Muscle of arm (tissue), 12 donors: ENCODE measurements around the gene ACYP2. TPM values are rescaled to one million over a fixed set of nuclear protein-coding genes. Genes with fewer than 3 reads are reported as not detected.

Experiments
- DNase-seq: peaks from one replicate; pipeline ENCODE4 v3.0.0-alpha.2; 2013
- polyA plus RNA-seq, 12 donors: library from polyadenylated mRNA; unstranded; fragments of 120-200 nt; gene quantifications; one replicate each; pipeline ENCODE4 v1.2.1, GENCODE V29; 2013; ENCODE audit not compliant: insufficient read length in 12 of 12

Gene ACYP2
- polyA plus RNA-seq, 12 donors, result 15.1 to 39.4 (median 29.1) TPM; not detected in 1

DNA sequence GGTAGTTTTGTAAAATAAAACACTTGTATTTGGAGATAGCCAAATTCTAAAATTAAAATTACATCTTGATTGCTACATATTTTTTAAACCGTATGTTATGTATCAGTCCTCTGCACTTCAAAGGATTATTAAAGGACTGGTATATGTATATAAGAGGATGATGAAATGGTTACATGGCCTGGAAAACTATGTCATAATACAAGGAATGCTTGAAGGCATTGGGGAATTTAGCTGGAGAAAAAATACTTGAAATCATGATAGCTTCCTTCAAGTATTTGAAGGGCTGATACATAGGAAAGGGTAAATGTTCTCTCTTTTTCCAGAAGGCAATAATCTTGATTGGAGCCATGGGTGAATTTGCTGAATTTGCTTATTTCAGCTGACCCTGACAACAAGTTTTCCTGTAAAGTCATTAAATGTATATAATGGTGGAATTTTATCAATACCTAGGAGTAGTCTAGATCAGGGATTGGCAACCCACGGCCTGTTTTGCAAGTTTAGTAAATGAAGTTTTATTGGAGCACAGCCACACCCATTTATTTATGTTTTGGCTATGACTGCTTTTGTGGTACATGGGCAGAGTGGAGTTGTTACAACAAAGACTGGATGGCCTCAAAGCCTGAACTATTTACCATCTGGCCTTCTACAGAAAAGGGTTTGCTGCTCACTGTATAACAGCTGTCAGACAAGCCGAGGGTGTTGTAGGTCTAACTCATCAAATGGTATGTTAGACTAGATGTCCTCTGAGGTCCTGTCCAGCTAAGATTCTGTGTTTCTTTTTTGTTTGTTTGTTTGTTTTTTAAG is 34.4 kb downstream of the ACYP2 start:
- peak; percentile 25 for DNase-seq

GRCh38 chr2:54158311-54158710 is 42.9 kb downstream of the ACYP2 start:
- no peak for DNase-seq

- peak; percentile 39 for DNase-seq
These were observed 46.4 kb downstream of the ACYP2 start for GRCh38 chr2:54161660-54162424.

GRCh38 chr2:54164106-54164505 is 48.7 kb downstream of the ACYP2 start:
- DNase-seq, result no peak

DNA sequence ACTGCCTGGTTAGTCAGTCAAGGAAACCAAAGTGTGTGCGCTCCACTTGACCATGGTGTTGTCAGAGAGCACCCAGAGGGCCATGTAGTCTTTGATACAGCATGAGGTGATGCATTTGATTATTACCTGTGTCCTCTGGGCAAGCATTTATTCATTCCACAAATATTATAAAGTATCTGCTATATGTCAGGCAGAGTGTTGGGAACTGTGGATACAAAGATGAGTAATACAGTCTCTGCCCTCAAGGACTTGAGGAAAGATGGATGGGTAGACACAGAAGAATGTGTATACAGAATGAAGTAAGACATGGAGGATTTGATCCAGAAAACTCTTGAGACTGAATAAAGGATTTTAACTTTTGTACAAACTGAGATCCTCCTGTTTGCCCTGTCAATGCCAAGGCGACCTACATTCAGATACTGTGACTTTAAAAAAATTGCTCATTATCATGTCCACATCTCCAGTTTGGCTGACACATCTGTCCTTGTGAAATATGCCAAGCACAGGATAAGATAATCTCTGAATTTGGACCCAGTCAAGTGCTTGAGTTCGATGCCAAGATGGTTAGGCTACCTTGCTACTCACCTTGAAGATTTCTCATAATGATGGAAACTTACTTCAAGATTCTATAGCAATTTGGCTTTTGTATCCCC is 50.8 kb downstream of the ACYP2 start:
- DNase-seq, result no peak

GRCh38 chr2:54176577-54176976 is 61.2 kb downstream of the ACYP2 start:
- peak; percentile 61 for DNase-seq

- DNase-seq, result no peak
These were observed 67.9 kb downstream of the ACYP2 start for GRCh38 chr2:54183281-54183680.

GRCh38 chr2:54183972-54184371 is 68.6 kb downstream of the ACYP2 start:
- no peak for DNase-seq

GRCh38 chr2:54185105-54185504 is 69.7 kb downstream of the ACYP2 start:
- no peak for DNase-seq

DNA sequence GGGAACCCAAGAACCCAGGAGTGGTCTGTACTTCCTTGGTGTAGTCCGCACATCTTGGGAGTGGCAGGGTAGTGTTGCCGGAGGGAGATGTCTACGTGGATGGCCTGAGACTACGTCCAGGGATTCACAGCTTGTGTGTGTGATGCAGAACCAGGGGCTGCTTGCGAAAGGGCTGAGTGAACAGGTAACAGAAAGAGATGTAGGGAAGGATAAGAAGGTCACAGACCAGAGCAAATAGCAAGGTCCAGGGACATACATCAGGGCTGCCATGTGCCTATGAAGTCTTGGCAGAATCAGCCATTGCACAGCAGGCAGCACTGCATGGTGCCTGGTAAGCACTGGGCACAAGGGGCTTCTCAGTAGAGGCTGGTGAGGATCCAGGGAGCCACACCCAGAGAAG is 71.9 kb downstream of the ACYP2 start:
- DNase-seq, result no peak

- DNase-seq, result no peak
These were observed 74.1 kb downstream of the ACYP2 start for GRCh38 chr2:54189539-54189938.

DNA sequence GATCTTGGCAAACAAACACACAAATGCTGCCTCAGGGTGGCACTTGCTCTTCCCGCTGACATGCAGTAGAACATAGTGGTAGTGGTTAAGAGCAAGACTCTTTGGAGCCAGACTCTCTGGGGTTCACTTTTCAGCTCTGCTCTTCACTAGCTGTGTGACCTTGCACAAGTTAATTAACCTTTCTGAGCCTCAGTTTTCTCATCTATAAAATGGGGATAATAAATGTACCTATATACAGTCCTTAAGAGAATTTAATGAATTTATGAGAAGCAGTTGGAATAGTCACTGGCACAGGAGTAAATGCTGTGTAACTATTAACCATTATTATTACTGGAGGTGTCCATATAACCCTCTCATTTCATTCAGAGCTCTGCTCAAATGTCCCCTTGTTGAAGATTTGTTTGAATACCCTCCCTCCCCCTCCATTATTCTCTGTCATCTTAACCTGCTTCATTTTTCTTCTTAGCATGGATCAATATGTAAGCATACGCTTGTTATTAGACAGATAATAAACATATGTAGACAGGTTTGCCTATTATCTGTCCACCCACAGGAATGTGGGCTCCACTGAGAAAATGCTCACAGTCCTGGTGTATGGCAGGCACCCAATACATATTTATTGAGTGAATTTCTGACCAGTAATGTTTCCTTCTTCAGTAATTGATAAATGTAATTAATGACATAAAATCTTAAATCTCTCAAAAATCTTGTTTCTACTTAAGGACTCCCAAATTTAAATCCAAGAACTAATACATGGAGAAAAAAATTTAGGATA is 76.1 kb downstream of the ACYP2 start:
- no peak for DNase-seq

GRCh38 chr2:54194761-54195750 is 79.6 kb downstream of the ACYP2 start:
- DNase-seq, result no peak

DNA sequence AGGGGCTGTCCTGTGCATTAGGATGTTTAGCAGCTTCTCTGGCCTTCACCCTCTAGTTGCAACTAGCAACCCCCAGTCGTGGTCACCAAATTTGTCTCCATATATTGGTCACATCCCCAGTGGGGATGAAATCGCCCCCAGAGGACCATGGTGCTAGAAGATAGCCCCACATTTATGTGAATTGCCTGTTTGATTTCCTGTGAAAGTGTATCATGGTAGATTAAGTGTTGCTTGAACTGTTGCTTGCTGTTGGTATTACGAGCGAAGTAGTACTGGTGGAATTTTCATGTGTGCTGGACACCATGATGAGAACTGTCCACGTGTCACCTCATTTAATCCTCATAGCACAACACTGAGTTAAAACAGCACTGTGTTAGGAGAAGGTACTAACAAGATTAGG is 81.2 kb downstream of the ACYP2 start:
- no peak for DNase-seq

DNA sequence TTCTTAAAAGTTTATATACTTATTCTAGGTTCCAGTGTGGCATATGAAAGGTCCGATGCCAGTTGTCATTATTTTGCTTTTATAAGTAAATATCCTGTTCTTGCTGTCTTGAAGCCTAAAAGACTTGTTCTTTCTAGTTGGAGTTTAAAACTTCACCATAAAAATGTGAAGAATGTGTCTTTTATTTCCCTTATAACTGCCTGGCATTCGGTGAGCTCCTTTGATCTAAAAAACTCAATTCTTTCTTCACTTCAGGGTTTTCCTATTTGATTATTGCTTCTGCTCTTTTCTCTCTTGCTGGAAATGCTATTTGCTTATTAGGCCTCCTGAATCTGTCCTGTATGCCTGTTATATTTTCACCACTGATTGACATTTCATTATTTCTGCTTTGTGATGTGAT is 89.1 kb downstream of the ACYP2 start:
- no peak for DNase-seq

- no peak for DNase-seq
These were observed 91.2 kb downstream of the ACYP2 start for GRCh38 chr2:54206596-54206995.

DNA sequence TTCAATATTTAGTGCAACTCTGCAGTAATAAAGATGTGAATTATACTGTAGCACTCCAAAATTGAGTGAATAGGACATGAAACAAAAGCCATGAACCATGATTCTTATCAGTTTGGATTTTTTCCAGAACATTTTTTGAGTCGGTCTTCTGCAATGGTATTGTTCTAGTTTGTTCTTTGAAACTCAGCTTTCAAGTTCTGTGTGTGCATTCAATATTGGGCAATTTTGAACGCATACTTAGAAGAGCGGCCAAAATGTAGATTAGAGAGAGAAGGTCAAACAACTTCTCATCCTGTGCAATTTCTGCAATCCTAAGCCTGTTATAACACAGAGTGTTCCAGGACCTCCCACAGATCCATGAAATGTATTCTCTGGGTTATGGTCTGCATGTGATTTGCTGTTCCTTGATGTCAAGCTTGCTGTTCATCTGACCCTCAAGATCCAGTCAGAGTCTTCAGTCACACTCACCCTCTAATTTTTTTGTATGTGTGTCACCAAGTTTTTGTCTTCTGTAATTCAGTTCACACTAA is 92.3 kb downstream of the ACYP2 start:
- DNase-seq, result peak; percentile 28

DNA sequence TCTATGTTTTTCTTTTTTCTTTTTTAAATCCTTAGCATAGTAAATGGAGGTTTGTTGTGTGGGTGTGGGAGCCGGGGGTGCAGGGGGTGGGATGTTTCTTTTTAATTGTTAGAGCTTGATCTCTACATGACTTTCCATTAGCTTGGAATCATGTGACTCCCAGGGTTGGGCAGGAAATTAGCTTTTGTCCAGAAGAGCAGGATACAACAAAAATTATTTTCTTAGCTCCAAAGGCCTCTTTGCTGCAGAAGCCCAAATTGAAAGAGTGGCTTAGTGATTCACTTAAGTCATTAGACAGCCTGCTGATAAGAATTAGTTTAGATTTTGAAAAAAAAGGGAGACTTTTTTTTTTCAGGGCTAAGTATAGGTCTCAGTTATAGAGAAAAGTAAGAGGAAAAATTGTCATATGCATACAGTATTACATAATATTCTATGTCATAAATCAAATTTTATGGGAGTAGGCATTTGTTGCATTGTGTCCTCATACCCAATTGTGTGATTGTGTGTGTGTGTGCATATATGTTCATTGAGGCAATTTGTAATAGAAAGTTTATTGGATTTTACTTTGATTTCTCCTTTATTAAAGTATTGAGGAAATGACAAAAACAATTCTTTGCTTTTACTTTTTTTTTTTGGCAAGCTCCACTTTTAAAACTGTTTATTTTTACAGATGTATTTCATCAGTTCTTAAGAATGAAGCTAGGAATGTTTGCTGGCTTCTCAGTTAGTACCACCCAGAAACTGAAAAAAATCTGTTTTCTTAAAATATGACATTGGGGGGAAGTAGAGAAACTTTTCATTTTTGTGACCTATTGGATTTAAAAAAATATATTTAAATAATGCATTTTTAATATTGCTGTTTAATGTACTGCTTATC is 93.2 kb downstream of the ACYP2 start:
- peak; percentile 44 for DNase-seq

DNA sequence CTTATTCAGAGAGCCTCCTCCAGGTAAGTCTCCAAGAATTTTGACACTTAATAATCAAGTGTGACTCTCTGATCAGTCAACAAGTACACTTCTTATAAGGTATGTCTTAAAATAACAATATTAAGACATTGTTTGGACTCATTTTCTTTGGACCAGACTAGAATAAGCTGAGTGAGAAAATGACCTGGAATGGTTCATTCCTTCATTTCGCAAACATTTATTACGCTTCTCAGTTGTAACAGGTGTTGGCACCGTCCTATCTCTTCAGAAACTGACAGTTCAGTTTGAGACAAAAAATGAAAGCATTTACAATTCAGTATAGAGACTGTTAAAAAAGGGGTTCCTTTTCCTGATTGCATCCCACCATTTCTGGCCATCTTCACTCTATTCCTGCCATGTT is 94.0 kb downstream of the ACYP2 start:
- DNase-seq, result no peak
